ENCODE results near the gene FBXO8.
A peak's percentile ranks its signal among the peaks of the same experiment; 100 is the strongest.

Gene FBXO8

GRCh38 chr4:174213731-174214100 is 69.8 kb downstream of the FBXO8 start:
- peaks cover 60 to 64% of the 10 kb centered on the region in 2 donors for H3K27me3 ChIP-seq (ENCODE audit: control insufficient read depth in 2 of 2, insufficient read depth in 2 of 2, low read length in 2 of 2)
- peaks cover 12% of the 10 kb centered on the region in 2 donors for H3K4me1 ChIP-seq (ENCODE audit: control insufficient read depth in 2 of 2, insufficient read depth in 2 of 2, low read length in 2 of 2)
- peak overlapping the region in 1 of 2 donors; percentile 53 for H3K4me3 ChIP-seq (ENCODE audit: low read length in 2 of 2)
- H3K9me3 ChIP-seq (ENCODE audit: control insufficient read depth in 2 of 2, low read length in 2 of 2), result no peaks in the 10 kb centered on the region
- H3K9ac ChIP-seq (ENCODE audit: low read depth in 1 of 2, low read length in 2 of 2), result no peak overlapping the region
- H3K27ac ChIP-seq (ENCODE audit: low read depth in 2 of 2, low read length in 2 of 2), result no peak overlapping the region
- no peaks in the 10 kb centered on the region for H3K36me3 ChIP-seq (ENCODE audit: control insufficient read depth in 2 of 2, insufficient read depth in 2 of 2, low read length in 2 of 2)

- no peak overlapping the region for H3K9ac ChIP-seq (ENCODE audit: low read depth in 1 of 2, low read length in 2 of 2)
- H3K9me3 ChIP-seq (ENCODE audit: control insufficient read depth in 2 of 2, low read length in 2 of 2), result no peaks in the 10 kb centered on the region
- H3K4me1 ChIP-seq (ENCODE audit: control insufficient read depth in 2 of 2, insufficient read depth in 2 of 2, low read length in 2 of 2), result peaks cover 3 to 5% of the 10 kb centered on the region in 2 donors
- no peak overlapping the region for H3K4me3 ChIP-seq (ENCODE audit: low read length in 2 of 2)
- H3K27ac ChIP-seq (ENCODE audit: low read depth in 2 of 2, low read length in 2 of 2), result no peak overlapping the region
- no peaks in the 10 kb centered on the region for H3K36me3 ChIP-seq (ENCODE audit: control insufficient read depth in 2 of 2, insufficient read depth in 2 of 2, low read length in 2 of 2)
- H3K27me3 ChIP-seq (ENCODE audit: control insufficient read depth in 2 of 2, insufficient read depth in 2 of 2, low read length in 2 of 2), result peaks cover 45 to 48% of the 10 kb centered on the region in 2 donors
Observed at GRCh38 chr4:174212061-174212460, 71.4 kb downstream of the FBXO8 start.

GRCh38 chr4:174211622-174212044 is 71.8 kb downstream of the FBXO8 start:
- H3K27ac ChIP-seq (ENCODE audit: low read depth in 2 of 2, low read length in 2 of 2), result no peak overlapping the region
- H3K9me3 ChIP-seq (ENCODE audit: control insufficient read depth in 2 of 2, low read length in 2 of 2), result no peaks in the 10 kb centered on the region
- H3K4me1 ChIP-seq (ENCODE audit: control insufficient read depth in 2 of 2, insufficient read depth in 2 of 2, low read length in 2 of 2), result peaks cover 3 to 5% of the 10 kb centered on the region in 2 donors
- H3K9ac ChIP-seq (ENCODE audit: low read depth in 1 of 2, low read length in 2 of 2), result no peak overlapping the region
- no peak overlapping the region for H3K4me3 ChIP-seq (ENCODE audit: low read length in 2 of 2)
- H3K27me3 ChIP-seq (ENCODE audit: control insufficient read depth in 2 of 2, insufficient read depth in 2 of 2, low read length in 2 of 2), result peaks cover 40 to 43% of the 10 kb centered on the region in 2 donors
- H3K36me3 ChIP-seq (ENCODE audit: control insufficient read depth in 2 of 2, insufficient read depth in 2 of 2, low read length in 2 of 2), result no peaks in the 10 kb centered on the region

- Histone ChIP-seq H3K4me1 (ENCODE audit: control insufficient read depth in 2 of 2, insufficient read depth in 2 of 2, low read length in 2 of 2) (peaks cover 3 to 5% of the 10 kb centered on the region in 2 donors), H3K27me3 (ENCODE audit: control insufficient read depth in 2 of 2, insufficient read depth in 2 of 2, low read length in 2 of 2) (peaks cover 34 to 37% of the 10 kb centered on the region in 2 donors), H3K9ac (ENCODE audit: low read depth in 1 of 2, low read length in 2 of 2) (no peak overlapping the region), H3K4me3 (ENCODE audit: low read length in 2 of 2) (no peak overlapping the region), H3K9me3 (ENCODE audit: control insufficient read depth in 2 of 2, low read length in 2 of 2) (no peaks in the 10 kb centered on the region), H3K36me3 (ENCODE audit: control insufficient read depth in 2 of 2, insufficient read depth in 2 of 2, low read length in 2 of 2) (no peaks in the 10 kb centered on the region), H3K27ac (ENCODE audit: low read depth in 2 of 2, low read length in 2 of 2) (no peak overlapping the region)
Observed at GRCh38 chr4:174210952-174211490, 72.4 kb downstream of the FBXO8 start.

GRCh38 chr4:174210354-174210753 is 73.1 kb downstream of the FBXO8 start:
- no peaks in the 10 kb centered on the region for H3K9me3 ChIP-seq (ENCODE audit: control insufficient read depth in 2 of 2, low read length in 2 of 2)
- peaks cover 28 to 32% of the 10 kb centered on the region in 2 donors for H3K27me3 ChIP-seq (ENCODE audit: control insufficient read depth in 2 of 2, insufficient read depth in 2 of 2, low read length in 2 of 2)
- no peaks in the 10 kb centered on the region for H3K36me3 ChIP-seq (ENCODE audit: control insufficient read depth in 2 of 2, insufficient read depth in 2 of 2, low read length in 2 of 2)
- H3K9ac ChIP-seq (ENCODE audit: low read depth in 1 of 2, low read length in 2 of 2), result no peak overlapping the region
- H3K4me1 ChIP-seq (ENCODE audit: control insufficient read depth in 2 of 2, insufficient read depth in 2 of 2, low read length in 2 of 2), result peaks cover 3 to 5% of the 10 kb centered on the region in 2 donors
- no peak overlapping the region for H3K27ac ChIP-seq (ENCODE audit: low read depth in 2 of 2, low read length in 2 of 2)
- H3K4me3 ChIP-seq (ENCODE audit: low read length in 2 of 2), result no peak overlapping the region

GRCh38 chr4:174209341-174209740 is 74.1 kb downstream of the FBXO8 start:
- H3K27ac ChIP-seq (ENCODE audit: low read depth in 2 of 2, low read length in 2 of 2), result no peak overlapping the region
- no peaks in the 10 kb centered on the region for H3K36me3 ChIP-seq (ENCODE audit: control insufficient read depth in 2 of 2, insufficient read depth in 2 of 2, low read length in 2 of 2)
- peaks cover 21 to 25% of the 10 kb centered on the region in 2 donors for H3K27me3 ChIP-seq (ENCODE audit: control insufficient read depth in 2 of 2, insufficient read depth in 2 of 2, low read length in 2 of 2)

GRCh38 chr4:174207367-174207766 is 76.1 kb downstream of the FBXO8 start:
- Histone ChIP-seq H3K9me3 (ENCODE audit: control insufficient read depth in 2 of 2, low read length in 2 of 2) (no peaks in the 10 kb centered on the region), H3K4me3 (ENCODE audit: low read length in 2 of 2) (no peak overlapping the region), H3K4me1 (ENCODE audit: control insufficient read depth in 2 of 2, insufficient read depth in 2 of 2, low read length in 2 of 2) (no peaks in the 10 kb centered on the region), H3K27ac (ENCODE audit: low read depth in 2 of 2, low read length in 2 of 2) (no peak overlapping the region), H3K9ac (ENCODE audit: low read depth in 1 of 2, low read length in 2 of 2) (no peak overlapping the region), H3K27me3 (ENCODE audit: control insufficient read depth in 2 of 2, insufficient read depth in 2 of 2, low read length in 2 of 2) (peaks cover 5 to 13% of the 10 kb centered on the region in 2 donors), H3K36me3 (ENCODE audit: control insufficient read depth in 2 of 2, insufficient read depth in 2 of 2, low read length in 2 of 2) (no peaks in the 10 kb centered on the region)

More at GRCh38 chr4:174209341-174209740, 74.1 kb downstream of the FBXO8 start:
- Histone ChIP-seq H3K4me3 (ENCODE audit: low read length in 2 of 2) (no peak overlapping the region), H3K9me3 (ENCODE audit: control insufficient read depth in 2 of 2, low read length in 2 of 2) (no peaks in the 10 kb centered on the region), H3K9ac (ENCODE audit: low read depth in 1 of 2, low read length in 2 of 2) (no peak overlapping the region), H3K4me1 (ENCODE audit: control insufficient read depth in 2 of 2, insufficient read depth in 2 of 2, low read length in 2 of 2) (peaks cover 0 to 2% of the 10 kb centered on the region in 2 donors)

- peaks cover 0 to 2% of the 10 kb centered on the region in 2 donors for H3K27me3 ChIP-seq (ENCODE audit: control insufficient read depth in 2 of 2, insufficient read depth in 2 of 2, low read length in 2 of 2)
- H3K9ac ChIP-seq (ENCODE audit: low read depth in 1 of 2, low read length in 2 of 2), result no peak overlapping the region
- no peaks in the 10 kb centered on the region for H3K4me1 ChIP-seq (ENCODE audit: control insufficient read depth in 2 of 2, insufficient read depth in 2 of 2, low read length in 2 of 2)
- H3K4me3 ChIP-seq (ENCODE audit: low read length in 2 of 2), result no peak overlapping the region
- H3K9me3 ChIP-seq (ENCODE audit: control insufficient read depth in 2 of 2, low read length in 2 of 2), result no peaks in the 10 kb centered on the region
- H3K27ac ChIP-seq (ENCODE audit: low read depth in 2 of 2, low read length in 2 of 2), result no peak overlapping the region
- H3K36me3 ChIP-seq (ENCODE audit: control insufficient read depth in 2 of 2, insufficient read depth in 2 of 2, low read length in 2 of 2), result no peaks in the 10 kb centered on the region
Observed at GRCh38 chr4:174204164-174204831, 79.2 kb downstream of the FBXO8 start.

- no peak overlapping the region for H3K4me3 ChIP-seq (ENCODE audit: low read length in 2 of 2)
- no peaks in the 10 kb centered on the region for H3K9me3 ChIP-seq (ENCODE audit: control insufficient read depth in 2 of 2, low read length in 2 of 2)
- H3K36me3 ChIP-seq (ENCODE audit: control insufficient read depth in 2 of 2, insufficient read depth in 2 of 2, low read length in 2 of 2), result no peaks in the 10 kb centered on the region
- peaks cover 0 to 5% of the 10 kb centered on the region in 2 donors for H3K27me3 ChIP-seq (ENCODE audit: control insufficient read depth in 2 of 2, insufficient read depth in 2 of 2, low read length in 2 of 2)
- H3K9ac ChIP-seq (ENCODE audit: low read depth in 1 of 2, low read length in 2 of 2), result no peak overlapping the region
- no peak overlapping the region for H3K27ac ChIP-seq (ENCODE audit: low read depth in 2 of 2, low read length in 2 of 2)
- H3K4me1 ChIP-seq (ENCODE audit: control insufficient read depth in 2 of 2, insufficient read depth in 2 of 2, low read length in 2 of 2), result no peaks in the 10 kb centered on the region
Observed at GRCh38 chr4:174201871-174202270, 81.6 kb downstream of the FBXO8 start.

GRCh38 chr4:174199735-174200134 is 83.7 kb downstream of the FBXO8 start:
- no peak overlapping the region for H3K4me3 ChIP-seq (ENCODE audit: low read length in 2 of 2)
- H3K27me3 ChIP-seq (ENCODE audit: control insufficient read depth in 2 of 2, insufficient read depth in 2 of 2, low read length in 2 of 2), result peaks cover 0 to 5% of the 10 kb centered on the region in 2 donors
- H3K9ac ChIP-seq (ENCODE audit: low read depth in 1 of 2, low read length in 2 of 2), result no peak overlapping the region
- no peak overlapping the region for H3K27ac ChIP-seq (ENCODE audit: low read depth in 2 of 2, low read length in 2 of 2)
- H3K4me1 ChIP-seq (ENCODE audit: control insufficient read depth in 2 of 2, insufficient read depth in 2 of 2, low read length in 2 of 2), result no peaks in the 10 kb centered on the region
- H3K9me3 ChIP-seq (ENCODE audit: control insufficient read depth in 2 of 2, low read length in 2 of 2), result no peaks in the 10 kb centered on the region
- H3K36me3 ChIP-seq (ENCODE audit: control insufficient read depth in 2 of 2, insufficient read depth in 2 of 2, low read length in 2 of 2), result no peaks in the 10 kb centered on the region

All from mucosa of rectum (tissue), 2 donors.